Retinal pigment epithelial cell (primary cell): ENCODE measurements around the gene PRKCG.

ENCODE experiments used
- DNase-seq: peaks from one replicate; pipeline ENCODE4 v3.0.0-alpha.2; 2010; ENCODE audit warnings: low read depth
- H3K4me3 ChIP-seq: 2 replicates; pipeline ENCODE4 v1.5.1; 2011; ENCODE audit warnings: mild to moderate bottlenecking, low read length, control low read depth, moderate library complexity
- CTCF ChIP-seq: conservative IDR thresholded peaks from 2 replicates; pipeline ENCODE4 v1.5.1; 2011; ENCODE audit warnings: low read depth, low read length, control low read depth, inconsistent platforms

PRKCG gene

GRCh38 chr19:53903055-53903680 lies 21.2 kb downstream of the PRKCG start:
- H3K4me3 ChIP-seq, result no peak overlapping the region
- DNase-seq, result no peak
- TF ChIP-seq CTCF, result no peak

GRCh38 chr19:53904909-53905308 lies 22.9 kb downstream of the PRKCG start:
- no peak for DNase-seq
- no peak for TF ChIP-seq CTCF
- H3K4me3 ChIP-seq, result no peak overlapping the region

- no peak overlapping the region for H3K4me3 ChIP-seq
- no peak for DNase-seq
- TF ChIP-seq CTCF, result no peak
Observed at GRCh38 chr19:53905787-53906186, 23.8 kb downstream of the PRKCG start.

- TF ChIP-seq CTCF, result peak; percentile 84
- DNase-seq, result no peak
- H3K4me3 ChIP-seq, result no peak overlapping the region
Observed at GRCh38 chr19:53906211-53907192, 24.5 kb downstream of the PRKCG start.

GRCh38 chr19:53907193-53907581 lies 25.2 kb downstream of the PRKCG start:
- H3K4me3 ChIP-seq, result no peak overlapping the region
- no peak for DNase-seq

GRCh38 chr19:53907690-53908089 lies 25.7 kb downstream of the PRKCG start:
- no peak for DNase-seq
- TF ChIP-seq CTCF, result no peak
- no peak overlapping the region for H3K4me3 ChIP-seq

More at GRCh38 chr19:53907193-53907581, 25.2 kb downstream of the PRKCG start:
- TF ChIP-seq CTCF, result no peak
